ENCODE data around the gene TNFRSF19. TPM values are rescaled to one million over a fixed set of nuclear protein-coding genes. Genes with fewer than 3 reads are reported as not detected.
A peak's percentile ranks its signal among the peaks of the same experiment; 100 is the strongest.
"Not testable (repeated sequence)": the region's sequence is repeated elsewhere in the genome, so short reads cannot be mapped to it uniquely, and the experiment has no call there.

TNFRSF19 gene
- total RNA-seq, 1 donor from 2014 or later = 25.9 TPM

- DNase-seq = no peak
- intact Hi-C loops (cut with micrococcal nuclease) = no loop called here
- H3K36me3 ChIP-seq = no peaks in the 10 kb centered on the region
- no peaks in the 10 kb centered on the region for H3K9me3 ChIP-seq (replicated peaks)
- H3K27ac ChIP-seq (replicated peaks) = peak overlapping the region; percentile 17
- H3K4me3 ChIP-seq = no peak overlapping the region
- no peak for TF ChIP-seq CTCF (IDR thresholded peaks at IDR 0.05; ENCODE audit: borderline replicate concordance)
- no peaks in the 10 kb centered on the region for H3K27me3 ChIP-seq (ENCODE audit: low read depth)
- H3K4me1 ChIP-seq = peaks cover 66% of the 10 kb centered on the region
Observed at GRCh38 chr13:23584275-23584674, 14.1 kb downstream of the TNFRSF19 start.

- no peak for DNase-seq
- Histone ChIP-seq H3K36me3 (peaks cover 5% of the 10 kb centered on the region), H3K4me1 (peaks cover 56% of the 10 kb centered on the region), H3K27me3 (ENCODE audit: low read depth) (no peaks in the 10 kb centered on the region), H3K27ac (replicated peaks) (no peak overlapping the region), H3K9me3 (replicated peaks) (no peaks in the 10 kb centered on the region), H3K4me3 (no peak overlapping the region)
- intact Hi-C loops (cut with micrococcal nuclease) = no loop called here
- TF ChIP-seq CTCF (IDR thresholded peaks at IDR 0.05; ENCODE audit: borderline replicate concordance) = no peak
Observed at GRCh38 chr13:23586336-23586735, 16.1 kb downstream of the TNFRSF19 start.

GRCh38 chr13:23588666-23589065 lies 18.5 kb downstream of the TNFRSF19 start:
- intact Hi-C loops (cut with micrococcal nuclease) = no loop called here
- Histone ChIP-seq H3K36me3 (peaks cover 19% of the 10 kb centered on the region), H3K4me1 (peaks cover 47% of the 10 kb centered on the region), H3K9me3 (replicated peaks) (no peaks in the 10 kb centered on the region), H3K27me3 (ENCODE audit: low read depth) (no peaks in the 10 kb centered on the region), H3K4me3 (no peak overlapping the region), H3K27ac (replicated peaks) (no peak overlapping the region)
- DNase-seq = no peak
- TF ChIP-seq CTCF (IDR thresholded peaks at IDR 0.05; ENCODE audit: borderline replicate concordance) = no peak

- H3K36me3 ChIP-seq = peaks cover 43% of the 10 kb centered on the region
- no peak overlapping the region for H3K27ac ChIP-seq (replicated peaks)
- H3K9me3 ChIP-seq (replicated peaks) = no peaks in the 10 kb centered on the region
- no peak overlapping the region for H3K4me3 ChIP-seq
- H3K4me1 ChIP-seq = peaks cover 15% of the 10 kb centered on the region
- H3K27me3 ChIP-seq (ENCODE audit: low read depth) = no peaks in the 10 kb centered on the region
- intact Hi-C loops (cut with micrococcal nuclease) = no loop called here
- DNase-seq = no peak
- TF ChIP-seq CTCF (IDR thresholded peaks at IDR 0.05; ENCODE audit: borderline replicate concordance) = no peak
Observed at GRCh38 chr13:23592596-23592995, 22.4 kb downstream of the TNFRSF19 start.

GRCh38 chr13:23593148-23593547 lies 22.9 kb downstream of the TNFRSF19 start:
- H3K27ac ChIP-seq (replicated peaks) = no peak overlapping the region
- no peak for DNase-seq
- no peaks in the 10 kb centered on the region for H3K27me3 ChIP-seq (ENCODE audit: low read depth)
- H3K4me3 ChIP-seq = no peak overlapping the region
- peaks cover 43% of the 10 kb centered on the region for H3K36me3 ChIP-seq
- intact Hi-C loops (cut with micrococcal nuclease) = no loop called here
- peaks cover 11% of the 10 kb centered on the region for H3K4me1 ChIP-seq
- H3K9me3 ChIP-seq (replicated peaks) = no peaks in the 10 kb centered on the region
- no peak for TF ChIP-seq CTCF (IDR thresholded peaks at IDR 0.05; ENCODE audit: borderline replicate concordance)

- H3K9me3 ChIP-seq (replicated peaks); intact Hi-C loops (cut with micrococcal nuclease); H3K4me1 ChIP-seq; H3K27me3 ChIP-seq (ENCODE audit: low read depth); DNase-seq; H3K27ac ChIP-seq (replicated peaks); H3K4me3 ChIP-seq: not testable (repeated sequence)
- peaks cover 43% of the 10 kb centered on the region for H3K36me3 ChIP-seq
Observed at GRCh38 chr13:23594290-23594689, 24.1 kb downstream of the TNFRSF19 start.

Measured in left ventricle myocardium inferior (tissue), 1 donor.